Measurements from ENCODE around the gene AFP. TPM values are rescaled to one million over a fixed set of nuclear protein-coding genes. Genes with fewer than 3 reads are reported as not detected.

Gene AFP
- total RNA-seq, 3 donors from 2014 or later (not counting 1 experiment from before 2014, with no cell fraction given) = not detected

DNA sequence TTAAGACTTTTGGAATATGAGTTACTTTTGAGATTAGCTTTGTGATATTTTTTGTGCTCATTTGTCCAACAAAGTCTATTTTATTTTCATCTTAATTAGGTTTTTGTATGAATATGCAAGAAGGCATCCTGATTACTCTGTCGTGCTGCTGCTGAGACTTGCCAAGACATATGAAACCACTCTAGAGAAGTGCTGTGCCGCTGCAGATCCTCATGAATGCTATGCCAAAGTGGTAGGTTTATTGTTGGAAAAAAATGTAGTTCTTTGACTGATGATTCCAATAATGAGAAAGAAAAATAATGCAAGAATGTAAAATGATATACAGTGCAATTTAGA is 21.1 kb upstream of the AFP start:
- H3K27me3 Mint-ChIP-seq (ENCODE audit: low read depth in 2 of 2) = no peaks in the 10 kb centered on the region
- intact Hi-C loops (cut with micrococcal nuclease) = no loop called here
- no peak overlapping the region for H3K27ac Mint-ChIP-seq
- TF ChIP-seq, protein P1, sequence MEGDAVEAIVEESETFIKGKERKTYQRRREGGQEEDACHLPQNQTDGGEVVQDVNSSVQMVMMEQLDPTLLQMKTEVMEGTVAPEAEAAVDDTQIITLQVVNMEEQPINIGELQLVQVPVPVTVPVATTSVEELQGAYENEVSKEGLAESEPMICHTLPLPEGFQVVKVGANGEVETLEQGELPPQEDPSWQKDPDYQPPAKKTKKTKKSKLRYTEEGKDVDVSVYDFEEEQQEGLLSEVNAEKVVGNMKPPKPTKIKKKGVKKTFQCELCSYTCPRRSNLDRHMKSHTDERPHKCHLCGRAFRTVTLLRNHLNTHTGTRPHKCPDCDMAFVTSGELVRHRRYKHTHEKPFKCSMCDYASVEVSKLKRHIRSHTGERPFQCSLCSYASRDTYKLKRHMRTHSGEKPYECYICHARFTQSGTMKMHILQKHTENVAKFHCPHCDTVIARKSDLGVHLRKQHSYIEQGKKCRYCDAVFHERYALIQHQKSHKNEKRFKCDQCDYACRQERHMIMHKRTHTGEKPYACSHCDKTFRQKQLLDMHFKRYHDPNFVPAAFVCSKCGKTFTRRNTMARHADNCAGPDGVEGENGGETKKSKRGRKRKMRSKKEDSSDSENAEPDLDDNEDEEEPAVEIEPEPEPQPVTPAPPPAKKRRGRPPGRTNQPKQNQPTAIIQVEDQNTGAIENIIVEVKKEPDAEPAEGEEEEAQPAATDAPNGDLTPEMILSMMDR (IDR thresholded peaks at IDR 0.05) = no peak
- WGBS (ENCODE audit: insufficient coverage) = 90% methylated on average over 2 of the region's 2 CpGs
- Histone ChIP-seq H3K4me3 (ENCODE audit: low read length) (no peak overlapping the region), H3K27me3 (ENCODE audit: control insufficient read depth, insufficient read depth, low read length) (no peaks in the 10 kb centered on the region), H3K27ac (ENCODE audit: low read length) (no peak overlapping the region), H3K9me3 (ENCODE audit: control insufficient read depth, insufficient read depth, low read length) (no peaks in the 10 kb centered on the region), H3K4me1 (ENCODE audit: control insufficient read depth, insufficient read depth, low read length) (no peaks in the 10 kb centered on the region), H3K36me3 (ENCODE audit: control insufficient read depth, insufficient read depth, low read length) (no peaks in the 10 kb centered on the region)
- H3K36me3 Mint-ChIP-seq = no peaks in the 10 kb centered on the region
- ATAC-seq (no peak), DNase-seq (no peak)
- no peaks in the 10 kb centered on the region for H3K4me1 Mint-ChIP-seq
- peaks cover 2 to 10% of the 10 kb centered on the region in 2 donors for H3K9me3 Mint-ChIP-seq
- H3K4me3 Mint-ChIP-seq = no peak overlapping the region

DNA sequence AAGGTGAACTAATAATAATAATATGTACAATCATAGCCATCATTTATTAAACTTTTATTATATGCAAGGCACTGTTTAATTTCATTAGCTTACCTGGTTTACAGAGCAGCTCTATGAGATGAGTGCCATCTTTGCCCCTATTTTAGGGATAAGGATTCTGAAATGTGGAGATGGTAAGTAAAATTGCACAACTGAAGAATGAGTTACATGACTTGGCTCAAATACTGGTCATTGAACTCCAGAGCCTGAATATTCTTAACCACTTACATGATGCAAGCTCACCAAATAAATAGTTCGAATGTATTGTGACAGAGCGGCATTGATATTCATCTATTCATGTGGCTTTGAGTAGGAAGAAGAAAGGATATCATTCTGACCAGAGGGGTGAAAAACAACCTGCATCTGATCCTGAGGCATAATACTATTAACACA is 20.2 kb upstream of the AFP start:
- Mint-ChIP-seq H3K36me3 (no peaks in the 10 kb centered on the region), H3K4me1 (no peaks in the 10 kb centered on the region), H3K4me3 (no peak overlapping the region), H3K27ac (no peak overlapping the region), H3K9me3 (peaks cover 2 to 9% of the 10 kb centered on the region in 2 donors), H3K27me3 (ENCODE audit: low read depth in 2 of 2) (no peaks in the 10 kb centered on the region)
- Histone ChIP-seq H3K27me3 (ENCODE audit: control insufficient read depth, insufficient read depth, low read length) (no peaks in the 10 kb centered on the region), H3K4me3 (ENCODE audit: low read length) (no peak overlapping the region), H3K27ac (ENCODE audit: low read length) (no peak overlapping the region), H3K36me3 (ENCODE audit: control insufficient read depth, insufficient read depth, low read length) (no peaks in the 10 kb centered on the region), H3K9me3 (ENCODE audit: control insufficient read depth, insufficient read depth, low read length) (no peaks in the 10 kb centered on the region), H3K4me1 (ENCODE audit: control insufficient read depth, insufficient read depth, low read length) (no peaks in the 10 kb centered on the region)
- intact Hi-C loops (cut with micrococcal nuclease) = no loop called here
- WGBS (ENCODE audit: insufficient coverage) = 100% methylated on average over 1 of the region's 2 CpGs
- TF ChIP-seq, protein P1 (IDR thresholded peaks at IDR 0.05) = no peak
- DNase-seq (no peak), ATAC-seq (no peak)

DNA sequence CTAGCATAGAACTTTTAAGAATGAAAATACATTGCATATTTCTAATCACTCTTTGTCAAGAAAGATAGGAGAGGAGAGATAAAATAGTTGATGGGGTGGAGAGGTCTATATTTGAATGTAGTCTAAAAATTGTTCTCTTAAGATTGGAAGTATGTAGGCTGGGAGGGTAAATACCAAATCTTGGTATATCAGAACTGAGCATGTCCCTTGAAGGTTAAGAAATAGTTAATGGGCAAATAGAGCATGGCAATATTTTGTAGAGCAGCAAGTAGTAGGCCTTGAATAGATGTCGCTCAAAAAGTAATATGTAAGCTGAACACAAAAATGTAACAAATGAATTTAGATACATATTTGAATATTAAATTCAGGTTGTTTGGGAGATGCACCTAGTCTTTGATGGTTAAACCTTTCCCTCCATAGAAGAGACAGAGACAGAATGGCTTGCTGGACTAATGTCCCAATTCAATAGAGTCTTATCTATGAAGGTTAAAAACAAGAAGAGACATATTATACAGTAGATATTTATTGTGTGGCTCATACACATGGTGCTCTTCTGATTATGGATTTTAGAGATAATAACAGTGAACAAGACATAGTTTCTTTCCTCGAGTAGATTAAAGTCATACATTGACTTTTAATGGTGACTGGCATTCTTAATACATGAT is 19.5 kb upstream of the AFP start:
- intact Hi-C loops (cut with micrococcal nuclease) = no loop called here
- H3K4me3 Mint-ChIP-seq = no peak overlapping the region
- no CpG with 5 or more reads among the region's 2 CpGs for WGBS (ENCODE audit: insufficient coverage)

More for the DNA sequence above, 19.5 kb upstream of the AFP start:
- Mint-ChIP-seq H3K36me3 (no peaks in the 10 kb centered on the region), H3K27ac (no peak overlapping the region), H3K4me1 (no peaks in the 10 kb centered on the region), H3K9me3 (peaks cover 2 to 9% of the 10 kb centered on the region in 2 donors), H3K27me3 (ENCODE audit: low read depth in 2 of 2) (no peaks in the 10 kb centered on the region)
- DNase-seq = no peak
- Histone ChIP-seq H3K36me3 (ENCODE audit: control insufficient read depth, insufficient read depth, low read length) (no peaks in the 10 kb centered on the region), H3K9me3 (ENCODE audit: control insufficient read depth, insufficient read depth, low read length) (no peaks in the 10 kb centered on the region), H3K4me3 (ENCODE audit: low read length) (no peak overlapping the region), H3K27ac (ENCODE audit: low read length) (no peak overlapping the region), H3K4me1 (ENCODE audit: control insufficient read depth, insufficient read depth, low read length) (no peaks in the 10 kb centered on the region), H3K27me3 (ENCODE audit: control insufficient read depth, insufficient read depth, low read length) (no peaks in the 10 kb centered on the region)
- ATAC-seq = no peak
- TF ChIP-seq, protein P1 (IDR thresholded peaks at IDR 0.05) = no peak

Data from natural killer cell (primary cell).